DOHH2 (cell line): ENCODE data around the gene BTG2.

Experiments used
- CTCF ChIP-seq: fragments of 200-600 bp; sonication (generic); IDR thresholded peaks from one replicate; pipeline ENCODE4 v1.5.1; 2014; ENCODE audit warnings: antibody characterized with exemption, mild to moderate bottlenecking, low read depth, low read length; ENCODE audit not compliant: poor library complexity, severe bottlenecking
- EZH2phosphoT487 ChIP-seq: fragments of 200-600 bp; sonication (generic); IDR thresholded peaks from 2 replicates; pipeline ENCODE4 v1.6.1; 2017; ENCODE audit warnings: borderline replicate concordance, mild to moderate bottlenecking, antibody characterized with exemption, low read length, moderate library complexity, mixed read lengths

GRCh38 chr1:203331224-203331623 lies 25.9 kb downstream of the BTG2 start:
- TF ChIP-seq CTCF (no peak), EZH2phosphoT487 (no peak)
